K562 (cell line): ENCODE results near the gene TXNL1. TPM values are rescaled to one million over a fixed set of nuclear protein-coding genes. Genes with fewer than 3 reads are reported as not detected.
A peak's percentile ranks its signal among the peaks of the same experiment; 100 is the strongest.

Source experiments
- ATAC-seq: fragments of 200-7000 bp; cut with Tn5 transposase; 3 replicates; pipeline ENCODE4 v1.9.1; 2020; ENCODE audit warnings: moderate library complexity
- BruUV-seq: library from RNA; stranded (reverse); fragments of 400-500 nt; replicated peaks from 2 replicates; lab custom pipeline; 2021; lab: Mats Ljungman, UMichigan
- CTCF ChIA-PET: fragments of 300-600 bp; formaldehyde crosslinking; extraction: SDS; loops from one replicate; lab custom pipeline; 2021; ENCODE audit warnings: low intra/inter-chr PET ratio; lab: Yijun Ruan, JAX
- POLR2A ChIA-PET: fragments of 300-600, 350-650 bp; sonication (Branson Sonifier 250); formaldehyde crosslinking; extraction: SDS; loops from one replicate; lab custom pipeline; 2021; ENCODE audit warnings: antibody characterized with exemption, inconsistent platforms; lab: Yijun Ruan, JAX
- DNase-seq, 4 experiments: peaks; one replicate each; pipeline versions ENCODE4 v3.0.0 to v3.0.0-alpha.2; 2011 to 2018; ENCODE audit warnings: low spot score in 3 of 4, mixed read lengths in 3 of 4; ENCODE audit errors: extremely low read depth in 1 of 4
- FAIRE-seq: peaks from 2 replicates; lab custom pipeline; 2011; peaks lifted over from hg19 to GRCh38; lab: Jason Lieb, UNC
- H2AFZ ChIP-seq: 2 replicates; pipeline ENCODE4 v1.6.0; 2011; ENCODE audit warnings: low read depth, low read length, control low read depth, inconsistent platforms
- H3K27ac ChIP-seq: fragments of 200-600 bp; 3 replicates; pipeline ENCODE4 v1.8.0; 2011; ENCODE audit warnings: low read depth, mild to moderate bottlenecking, control low read depth, inconsistent platforms, low read length, moderate library complexity, mixed read lengths; ENCODE audit errors: extremely low read depth
- H3K27me3 ChIP-seq, 2 experiments: fragments of 300-600 bp in 1 of 2; 2 replicates in 1 of 2; 3 replicates in 1 of 2; pipeline versions ENCODE4 v1.6.0 to v1.8.0; 2011; ENCODE audit warnings: inconsistent platforms in 2 of 2, low read length in 2 of 2, mild to moderate bottlenecking in 1 of 2, mixed read lengths in 1 of 2, moderate library complexity in 1 of 2; ENCODE audit not compliant: control insufficient read depth in 2 of 2, insufficient read depth in 2 of 2
- H3K36me3 ChIP-seq: fragments of 300-600 bp; 3 replicates; pipeline ENCODE4 v1.8.0; 2011; ENCODE audit warnings: mild to moderate bottlenecking, low read length, inconsistent platforms; ENCODE audit not compliant: control insufficient read depth, insufficient read depth
- H3K4me1 ChIP-seq, 2 experiments: fragments of 200-600 bp in 1 of 2; replicated peaks in 1 of 2; 2 replicates in 1 of 2; 3 replicates in 1 of 2; pipeline versions ENCODE4 v1.5.1 to v1.8.0; 2011; ENCODE audit warnings: inconsistent platforms in 2 of 2, low read length in 2 of 2, mild to moderate bottlenecking in 1 of 2, mixed read lengths in 1 of 2, moderate library complexity in 1 of 2; ENCODE audit not compliant: control insufficient read depth in 2 of 2, insufficient read depth in 2 of 2
- H3K4me2 ChIP-seq: 2 replicates; pipeline ENCODE4 v1.6.1; 2011; ENCODE audit warnings: low read length, control low read depth, inconsistent platforms, mixed read lengths; ENCODE audit not compliant: insufficient read depth
- H3K4me3 ChIP-seq: fragments of 200-600 bp; sonication (generic), shearing (Covaris generic); 2 replicates; pipeline ENCODE4 v1.5.1; 2016; ENCODE audit warnings: control low read depth, inconsistent platforms
- H3K79me2 ChIP-seq: fragments of 200-600 bp; 3 replicates; pipeline ENCODE4 v1.8.0; 2011; ENCODE audit warnings: low read length, inconsistent platforms; ENCODE audit not compliant: control insufficient read depth, insufficient read depth
- H3K9ac ChIP-seq, 2 experiments: 2 replicates each; pipeline versions ENCODE4 v1.6.0 to v1.6.1; 2011; ENCODE audit warnings: low read depth in 2 of 2, low read length in 2 of 2, control low read depth in 1 of 2, inconsistent platforms in 1 of 2, mild to moderate bottlenecking in 1 of 2, mixed read lengths in 1 of 2; ENCODE audit not compliant: insufficient read depth in 1 of 2
- H3K9me1 ChIP-seq: one replicate; pipeline ENCODE4 v1.6.0; 2011; ENCODE audit warnings: inconsistent platforms, mild to moderate bottlenecking, low read length, moderate library complexity; ENCODE audit not compliant: control insufficient read depth, insufficient read depth
- H3K9me3 ChIP-seq: replicated peaks from 2 replicates; pipeline ENCODE4 v1.5.1; 2011; ENCODE audit warnings: low read depth, low read length, inconsistent platforms; ENCODE audit not compliant: control insufficient read depth, insufficient read depth
- H4K20me1 ChIP-seq: replicated peaks from 2 replicates; pipeline ENCODE4 v1.6.1; 2011; ENCODE audit warnings: low read length, inconsistent platforms, mixed read lengths; ENCODE audit not compliant: control insufficient read depth, insufficient read depth
- BCL6 ChIP-seq: fragments of 250-450 bp; sonication (Bioruptor Pico); IDR thresholded peaks from 2 replicates; pipeline ENCODE4 v1.4.0; 2020
- NR3C1 ChIP-seq: sonication (generic); formaldehyde crosslinking; IDR thresholded peaks from 2 replicates; pipeline ENCODE4 v1.8.1; 2022; ENCODE audit warnings: missing genetic modification reagents
- PHTF2 ChIP-seq: fragments of 250-450 bp; sonication (Bioruptor Pico); IDR thresholded peaks from 2 replicates; pipeline ENCODE4 v1.5.0; 2021; ENCODE audit warnings: mild to moderate bottlenecking
- YBX1 ChIP-seq: fragments of 450-650 bp; IDR thresholded peaks from 2 replicates; pipeline ENCODE4 v1.7.1; 2016; ENCODE audit warnings: mild to moderate bottlenecking
- WGBS: fragments of 100-300 bp; shearing (Covaris generic); methylation state at CpG from one replicate; pipeline ENCODE4 v1.1.6; 2016; ENCODE audit warnings: low coverage, mixed read lengths; ENCODE audit not compliant: insufficient coverage; ENCODE audit errors: missing lambda C conversion rate; 5-methylcytosine and 5-hydroxymethylcytosine counted together
- in situ Hi-C: fragments of 300-500 bp; cut with MboI; formaldehyde crosslinking; loops from 4 replicates; pipeline ENCODE4 v1.15.0; 2018; ENCODE audit warnings: inconsistent platforms, mixed read lengths
- intact Hi-C: fragments of 100-400 bp; cut with micrococcal nuclease; formaldehyde crosslinking; loops from 2 replicates; pipeline ENCODE4 v1.14.2; 2022
- polyA plus RNA-seq, 8 experiments: library from polyadenylated mRNA; depleted of rRNA in 4 of 8; stranded (reverse) in 5 of 8; unstranded in 3 of 8; fragments of >200 nt; fragmentation: Nextera tagmentation in 2 of 8; fragmentation: Illumina TruSeq in 1 of 8; extraction: Ambion mirVana in 2 of 8; extraction: Trizol in 1 of 8; gene quantifications; 2 replicates each; pipeline versions ENCODE4 v1.2.1 to v1.2.3, GENCODE V29; 2011 to 2014; ENCODE audit warnings: inconsistent platforms in 1 of 8, missing spikeins in 1 of 8
- total RNA-seq, 7 experiments: library from RNA; depleted of rRNA in 6 of 7; stranded (reverse); fragments of >200 nt in 6 of 7; fragmentation: Illumina TruSeq in 2 of 7; extraction: Trizol in 2 of 7; gene quantifications; 2 replicates each; pipeline versions ENCODE4 v1.2.1 to v1.2.3, GENCODE V29; 2011 to 2021; ENCODE audit warnings: low replicate concordance in 1 of 7
- TF ChIP-seq, protein P1 (sequence below): fragments of 450-650 bp; IDR thresholded peaks from 2 replicates; pipeline ENCODE4 v1.6.1; 2017; ENCODE audit warnings: antibody characterized with exemption
- TF ChIP-seq, protein P2 (sequence below), 2 experiments: fragments of 450-650 bp; IDR thresholded peaks; 2 replicates each; pipeline ENCODE4 v1.6.1; 2016
- TF ChIP-seq, protein P3 (sequence below): sonication (generic); formaldehyde crosslinking; IDR thresholded peaks from 2 replicates; pipeline ENCODE4 v1.8.1; 2023; ENCODE audit warnings: mild to moderate bottlenecking, missing genetic modification reagents
- TF ChIP-seq, protein P4 (sequence below), 2 experiments: IDR thresholded peaks in 1 of 2; conservative IDR thresholded peaks in 1 of 2; 2 replicates each; pipeline ENCODE4 v1.6.1; 2016; ENCODE audit warnings: low read depth in 2 of 2, mild to moderate bottlenecking in 1 of 2, missing compliant biosample characterization in 1 of 2, missing genetic modification characterization in 1 of 2, moderate library complexity in 1 of 2

Gene TXNL1
- total and polyA plus RNA-seq, 9 of the 15 experiments (the other 6 are each of a cell fraction or from before 2014, with no cell fraction given) = 45.4 to 103 (median 65.7) TPM

DNA sequence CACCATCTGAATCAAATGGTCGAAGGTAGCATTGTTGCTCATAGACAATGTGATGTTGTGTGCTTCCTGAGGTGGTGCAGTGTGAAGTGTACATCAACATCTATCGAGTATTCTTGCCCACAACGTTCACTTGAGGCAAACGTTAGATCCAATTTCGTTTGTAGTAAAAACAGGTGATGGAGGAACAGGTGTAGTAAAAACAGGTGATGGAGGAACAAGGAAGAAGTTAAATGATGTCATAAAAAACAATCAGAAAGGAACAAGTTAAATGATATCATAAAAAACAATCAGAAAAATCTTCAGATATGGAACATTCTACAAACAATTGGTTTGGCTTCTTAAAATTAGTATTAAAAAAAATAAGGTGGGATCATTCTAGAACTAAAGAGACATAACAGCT lies 24.1 kb upstream of the TXNL1 start (continued):
- TF ChIP-seq, protein P1, sequence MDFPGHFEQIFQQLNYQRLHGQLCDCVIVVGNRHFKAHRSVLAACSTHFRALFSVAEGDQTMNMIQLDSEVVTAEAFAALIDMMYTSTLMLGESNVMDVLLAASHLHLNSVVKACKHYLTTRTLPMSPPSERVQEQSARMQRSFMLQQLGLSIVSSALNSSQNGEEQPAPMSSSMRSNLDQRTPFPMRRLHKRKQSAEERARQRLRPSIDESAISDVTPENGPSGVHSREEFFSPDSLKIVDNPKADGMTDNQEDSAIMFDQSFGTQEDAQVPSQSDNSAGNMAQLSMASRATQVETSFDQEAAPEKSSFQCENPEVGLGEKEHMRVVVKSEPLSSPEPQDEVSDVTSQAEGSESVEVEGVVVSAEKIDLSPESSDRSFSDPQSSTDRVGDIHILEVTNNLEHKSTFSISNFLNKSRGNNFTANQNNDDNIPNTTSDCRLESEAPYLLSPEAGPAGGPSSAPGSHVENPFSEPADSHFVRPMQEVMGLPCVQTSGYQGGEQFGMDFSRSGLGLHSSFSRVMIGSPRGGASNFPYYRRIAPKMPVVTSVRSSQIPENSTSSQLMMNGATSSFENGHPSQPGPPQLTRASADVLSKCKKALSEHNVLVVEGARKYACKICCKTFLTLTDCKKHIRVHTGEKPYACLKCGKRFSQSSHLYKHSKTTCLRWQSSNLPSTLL = no peak
- no peak for TF ChIP-seq BCL6 (CRISPR knock-in tag)

DNA sequence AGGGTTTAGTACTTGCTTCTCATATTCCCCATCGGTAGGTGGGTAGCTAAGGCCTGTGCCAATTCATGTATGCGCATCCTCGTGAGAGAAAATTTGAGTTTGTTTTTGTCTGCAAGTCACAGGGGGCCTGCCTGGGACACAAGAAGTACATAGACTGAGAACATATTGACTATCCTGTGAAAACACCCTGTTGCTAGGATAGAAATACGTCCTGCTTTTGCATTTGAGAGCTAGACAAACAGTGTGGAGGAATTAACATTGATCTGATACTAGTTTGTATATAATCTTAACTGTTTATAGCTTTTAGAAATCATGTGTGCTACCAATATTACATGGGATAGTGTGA lies 23.6 kb upstream of the TXNL1 start:
- H3K4me1 ChIP-seq = peaks cover 5 to 19% of the 10 kb centered on the region in 2 experiments; a peak in 2 of 5 replicates
- intact Hi-C loops = no loop called here
- no peak overlapping the region for H3K4me2 ChIP-seq
- no peak overlapping the region for H3K4me3 ChIP-seq
- BruUV-seq = no TSS peak
- TF ChIP-seq YBX1 (no peak), NR3C1 (CRISPR knock-in tag) (no peak), PHTF2 (CRISPR knock-in tag) (no peak)
- TF ChIP-seq, protein P2, sequence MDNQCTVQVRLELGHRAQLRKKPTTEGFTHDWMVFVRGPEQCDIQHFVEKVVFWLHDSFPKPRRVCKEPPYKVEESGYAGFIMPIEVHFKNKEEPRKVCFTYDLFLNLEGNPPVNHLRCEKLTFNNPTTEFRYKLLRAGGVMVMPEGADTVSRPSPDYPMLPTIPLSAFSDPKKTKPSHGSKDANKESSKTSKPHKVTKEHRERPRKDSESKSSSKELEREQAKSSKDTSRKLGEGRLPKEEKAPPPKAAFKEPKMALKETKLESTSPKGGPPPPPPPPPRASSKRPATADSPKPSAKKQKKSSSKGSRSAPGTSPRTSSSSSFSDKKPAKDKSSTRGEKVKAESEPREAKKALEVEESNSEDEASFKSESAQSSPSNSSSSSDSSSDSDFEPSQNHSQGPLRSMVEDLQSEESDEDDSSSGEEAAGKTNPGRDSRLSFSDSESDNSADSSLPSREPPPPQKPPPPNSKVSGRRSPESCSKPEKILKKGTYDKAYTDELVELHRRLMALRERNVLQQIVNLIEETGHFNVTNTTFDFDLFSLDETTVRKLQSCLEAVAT (IDR thresholded peaks at IDR 0.05) = no peak
- TF ChIP-seq, protein P3, sequence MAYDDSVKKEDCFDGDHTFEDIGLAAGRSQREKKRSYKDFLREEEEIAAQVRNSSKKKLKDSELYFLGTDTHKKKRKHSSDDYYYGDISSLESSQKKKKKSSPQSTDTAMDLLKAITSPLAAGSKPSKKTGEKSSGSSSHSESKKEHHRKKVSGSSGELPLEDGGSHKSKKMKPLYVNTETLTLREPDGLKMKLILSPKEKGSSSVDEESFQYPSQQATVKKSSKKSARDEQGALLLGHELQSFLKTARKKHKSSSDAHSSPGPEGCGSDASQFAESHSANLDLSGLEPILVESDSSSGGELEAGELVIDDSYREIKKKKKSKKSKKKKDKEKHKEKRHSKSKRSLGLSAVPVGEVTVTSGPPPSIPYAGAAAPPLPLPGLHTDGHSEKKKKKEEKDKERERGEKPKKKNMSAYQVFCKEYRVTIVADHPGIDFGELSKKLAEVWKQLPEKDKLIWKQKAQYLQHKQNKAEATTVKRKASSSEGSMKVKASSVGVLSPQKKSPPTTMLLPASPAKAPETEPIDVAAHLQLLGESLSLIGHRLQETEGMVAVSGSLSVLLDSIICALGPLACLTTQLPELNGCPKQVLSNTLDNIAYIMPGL = no peak
- TF ChIP-seq, protein P4, sequence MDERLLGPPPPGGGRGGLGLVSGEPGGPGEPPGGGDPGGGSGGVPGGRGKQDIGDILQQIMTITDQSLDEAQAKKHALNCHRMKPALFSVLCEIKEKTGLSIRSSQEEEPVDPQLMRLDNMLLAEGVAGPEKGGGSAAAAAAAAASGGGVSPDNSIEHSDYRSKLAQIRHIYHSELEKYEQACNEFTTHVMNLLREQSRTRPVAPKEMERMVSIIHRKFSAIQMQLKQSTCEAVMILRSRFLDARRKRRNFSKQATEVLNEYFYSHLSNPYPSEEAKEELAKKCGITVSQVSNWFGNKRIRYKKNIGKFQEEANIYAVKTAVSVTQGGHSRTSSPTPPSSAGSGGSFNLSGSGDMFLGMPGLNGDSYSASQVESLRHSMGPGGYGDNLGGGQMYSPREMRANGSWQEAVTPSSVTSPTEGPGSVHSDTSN (CRISPR knock-in tag; IDR thresholded peaks at IDR 0.05; ENCODE audit: low read depth) = no peak
- TF ChIP-seq, protein P4 (tag; conservative IDR thresholded peaks at IDR 0.05; ENCODE audit: low read depth) = no peak
- H3K27ac ChIP-seq = no peak overlapping the region
- FAIRE-seq = no peak
- ChIA-PET POLR2A (interaction anchor here (1.2 kb wide), 1 partner anchor 20 kb away, joined by 3 read pairs; no protein-coding TSS in a partner anchor), CTCF (no interaction called here)
- no peak overlapping the region for H3K9ac ChIP-seq
- no peaks in the 10 kb centered on the region for H3K36me3 ChIP-seq
- no peaks in the 10 kb centered on the region for H3K9me3 ChIP-seq
- DNase-seq = no peak
- H3K79me2 ChIP-seq = peaks cover 24% of the 10 kb centered on the region; the same call in 2 of the 3 replicates
- H3K27me3 ChIP-seq = no peaks in the 10 kb centered on the region
- H4K20me1 ChIP-seq = no peaks in the 10 kb centered on the region
- no peak for ATAC-seq
- no peaks in the 10 kb centered on the region for H3K9me1 ChIP-seq
- in situ Hi-C loops = no loop called here
- 37% methylated on average over 4 of the region's 4 CpGs for WGBS
- H2AFZ ChIP-seq = 0 out of 2 replicates have a peak overlapping the region, but pooled peaks have one; percentile 51
